Stimulated activated CD4-positive, alpha-beta T cell treated with anti-CD3 and anti-CD28 coated beads, Interleukin-4, amount 100 ng/mL, for 24 hours (primary cell): Measurements from ENCODE around the gene RBM34.
"Not testable (repeated sequence)": the region's sequence is repeated elsewhere in the genome, so short reads cannot be mapped to it uniquely, and the experiment has no call there.

Experiments used
- DNase-seq: peaks from one replicate; pipeline ENCODE4 v3.0.0-alpha.2; 2020

The RBM34 gene, protein sequence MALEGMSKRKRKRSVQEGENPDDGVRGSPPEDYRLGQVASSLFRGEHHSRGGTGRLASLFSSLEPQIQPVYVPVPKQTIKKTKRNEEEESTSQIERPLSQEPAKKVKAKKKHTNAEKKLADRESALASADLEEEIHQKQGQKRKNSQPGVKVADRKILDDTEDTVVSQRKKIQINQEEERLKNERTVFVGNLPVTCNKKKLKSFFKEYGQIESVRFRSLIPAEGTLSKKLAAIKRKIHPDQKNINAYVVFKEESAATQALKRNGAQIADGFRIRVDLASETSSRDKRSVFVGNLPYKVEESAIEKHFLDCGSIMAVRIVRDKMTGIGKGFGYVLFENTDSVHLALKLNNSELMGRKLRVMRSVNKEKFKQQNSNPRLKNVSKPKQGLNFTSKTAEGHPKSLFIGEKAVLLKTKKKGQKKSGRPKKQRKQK

DNA sequence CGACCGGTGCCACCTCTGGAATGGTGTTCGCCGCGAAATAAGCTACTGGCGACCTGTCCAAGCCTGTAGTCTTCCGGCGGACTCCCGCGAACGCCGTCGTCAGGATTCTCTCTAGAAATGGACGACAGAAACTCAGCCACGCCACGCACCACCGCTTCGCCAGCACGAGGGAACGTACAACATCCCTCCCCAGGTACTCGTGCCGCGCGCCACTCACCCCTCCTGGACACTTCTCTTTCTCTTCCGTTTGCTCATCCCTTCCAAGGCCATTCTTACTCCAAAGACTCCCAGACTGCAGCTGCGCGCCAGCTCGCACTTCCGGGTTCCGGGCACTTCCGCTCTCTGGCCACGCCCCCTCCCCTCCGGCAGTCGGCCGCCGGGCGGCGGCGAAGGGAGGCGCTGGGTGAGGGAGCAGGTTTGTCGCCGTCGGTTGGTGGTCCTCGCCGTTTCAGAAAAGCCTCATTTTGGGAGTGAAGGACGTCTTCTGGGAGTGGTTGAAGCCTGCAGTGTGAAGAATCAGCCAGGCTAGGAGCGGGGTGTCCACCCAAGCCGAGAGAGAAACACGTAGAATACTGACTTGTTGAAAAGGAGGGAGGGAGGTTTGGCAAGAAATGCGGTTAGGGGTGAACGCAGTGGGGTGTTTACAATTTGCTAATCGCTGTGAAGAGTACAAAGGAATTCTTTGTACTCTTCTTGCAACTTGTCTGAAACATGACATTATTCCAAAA is at the start of gene RBM34:
RBM34 (minus strand) TSS at position 294 of the 728 bp plus-strand sequence; CDS start at position 270, 24 bp downstream.
- DNase-seq, result peak; percentile 94

DNA sequence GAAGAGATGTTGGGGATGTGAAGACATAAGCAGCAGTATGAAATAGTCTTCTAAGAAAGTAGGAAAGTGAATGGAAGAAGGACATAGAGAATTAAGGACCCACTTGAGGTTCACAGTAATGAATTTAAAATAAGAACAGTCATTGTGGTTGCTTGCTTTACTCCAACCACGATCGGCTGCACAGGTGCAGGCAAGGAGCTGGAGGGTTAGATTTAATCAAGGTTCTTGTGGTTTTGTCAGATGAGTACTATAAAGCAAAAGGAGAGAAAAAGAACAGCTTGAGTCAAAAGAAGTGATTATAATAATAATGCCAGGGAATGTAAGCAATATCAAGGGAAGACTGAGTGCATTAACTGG is 46.1 kb upstream of the RBM34 start:
- peak; percentile 61 for DNase-seq

DNA sequence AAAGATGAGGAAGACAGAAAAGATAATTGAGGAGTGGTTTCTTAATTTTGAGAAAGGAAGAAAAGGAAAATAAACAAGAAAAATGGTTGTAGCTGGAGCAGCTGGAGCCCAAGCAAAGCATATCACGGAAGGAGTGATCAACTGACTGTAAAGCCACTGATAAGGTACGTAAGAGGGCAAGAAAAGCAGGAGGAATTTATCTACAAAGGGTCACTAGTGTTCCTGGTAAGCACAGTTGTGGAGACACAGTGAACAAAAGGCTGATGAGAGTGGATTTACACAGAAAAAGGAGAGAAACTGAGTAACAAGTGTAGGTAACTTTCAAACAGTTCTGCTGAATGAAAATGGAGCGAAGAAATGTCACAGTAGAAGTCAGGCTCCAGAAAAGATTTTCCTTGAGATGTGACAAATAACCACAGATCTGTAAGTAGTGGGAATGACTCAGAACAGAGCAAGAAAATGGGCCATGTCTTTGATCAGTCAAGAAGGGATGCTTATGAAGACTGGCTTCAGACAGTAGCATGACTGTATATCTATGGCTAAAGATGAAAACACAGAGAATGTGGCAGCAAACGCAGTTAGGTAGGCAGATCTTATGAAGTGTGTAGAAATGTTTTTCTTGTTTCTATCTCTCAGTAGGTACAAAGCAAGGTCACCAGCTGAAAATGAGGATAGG is 45.6 kb upstream of the RBM34 start:
- peak; percentile 42 for DNase-seq

DNA sequence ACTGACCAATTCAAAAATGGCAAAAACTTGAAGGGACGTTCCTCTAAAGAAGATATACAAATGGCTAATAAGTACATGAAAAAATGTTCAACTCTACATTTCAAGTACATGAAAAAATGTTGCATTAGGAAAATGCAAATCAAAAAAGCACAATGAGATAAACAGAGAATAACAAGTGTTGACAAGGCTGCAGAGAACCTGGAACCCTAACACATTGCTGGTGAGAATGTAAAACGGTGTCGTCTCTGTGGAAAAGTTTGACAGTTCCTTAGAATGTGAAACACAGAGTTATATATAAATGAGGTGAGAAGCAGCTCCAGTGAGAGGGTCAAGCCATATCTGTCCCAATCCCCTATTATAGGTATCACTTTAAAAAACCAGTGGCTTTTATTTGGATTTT is 44.6 kb upstream of the RBM34 start:
- no peak for DNase-seq

DNA sequence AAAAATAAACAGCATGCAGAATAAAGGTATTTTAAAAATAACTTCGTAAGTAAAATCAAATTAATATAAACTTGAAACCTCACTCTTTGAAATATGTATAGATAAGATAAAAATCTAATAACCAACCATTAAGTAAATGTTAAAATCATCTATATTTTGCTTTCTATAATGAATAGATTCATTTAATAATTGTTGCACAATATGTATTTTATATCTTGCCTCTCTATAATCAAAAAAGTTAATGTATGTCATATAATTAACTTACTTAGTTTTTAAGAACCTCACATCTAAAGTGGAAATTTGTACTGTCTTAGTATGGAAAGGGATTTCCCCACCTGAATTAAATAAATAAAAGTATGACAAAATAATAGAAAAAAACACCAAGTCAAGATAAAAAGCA is 42.4 kb upstream of the RBM34 start:
- no peak for DNase-seq

DNA sequence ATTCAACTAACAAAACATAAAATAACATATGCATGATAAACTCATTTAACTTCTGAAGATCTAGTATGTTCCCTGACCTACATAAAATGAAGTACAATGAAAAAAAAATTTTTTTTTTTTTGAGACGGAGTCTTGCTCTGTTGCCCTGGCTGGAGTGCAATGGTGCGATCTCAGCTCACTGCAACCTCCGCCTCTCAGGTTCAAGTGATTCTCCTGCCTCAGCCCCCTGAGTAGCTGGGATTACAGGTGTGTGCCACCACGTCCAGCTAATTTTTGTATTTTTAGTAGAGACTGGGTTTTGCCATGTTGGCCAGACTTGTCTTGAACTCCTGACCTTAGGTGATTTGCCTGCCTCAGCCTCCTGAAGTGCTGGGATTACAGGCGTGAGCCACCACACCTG is 41.4 kb upstream of the RBM34 start:
- DNase-seq, result not testable (repeated sequence)

DNA sequence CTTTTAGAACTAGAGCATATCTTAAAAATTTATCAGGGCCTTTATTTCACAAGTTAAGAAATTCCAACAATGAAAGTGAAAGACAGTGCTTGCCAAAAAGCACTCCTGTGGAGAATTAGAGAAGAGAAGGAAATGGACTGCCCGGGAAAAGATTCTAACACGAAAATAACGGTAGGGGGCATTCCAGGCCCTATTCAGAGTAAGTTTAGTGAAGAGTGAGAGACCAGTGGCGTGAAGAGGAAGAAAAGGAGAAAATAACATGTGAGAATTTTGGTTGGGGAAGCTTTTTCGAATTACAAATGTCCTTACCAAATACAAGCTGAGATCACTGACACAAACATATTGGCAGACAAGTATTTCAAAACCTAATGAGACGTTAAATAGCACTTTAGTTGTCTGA is 38.4 kb upstream of the RBM34 start:
- no peak for DNase-seq

DNA sequence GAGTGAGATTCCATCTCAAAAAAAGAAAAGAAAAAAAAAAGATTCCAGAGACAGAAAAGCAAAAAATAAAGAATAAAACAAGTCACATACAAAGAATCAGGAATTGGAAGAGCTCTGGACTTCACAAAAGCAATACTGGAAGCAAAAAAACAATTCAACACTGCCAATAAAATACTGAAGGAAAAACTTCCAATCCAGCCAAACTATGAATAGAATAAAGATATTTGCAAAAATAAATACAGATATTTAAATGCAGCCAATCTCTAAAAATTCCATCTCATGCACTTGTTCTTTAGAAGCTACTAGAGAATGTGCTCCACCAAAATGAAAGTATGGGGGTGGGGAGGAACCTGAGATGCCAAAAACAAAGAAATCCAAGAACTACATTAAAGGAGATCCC is 29.4 kb upstream of the RBM34 start:
- no peak for DNase-seq

DNA sequence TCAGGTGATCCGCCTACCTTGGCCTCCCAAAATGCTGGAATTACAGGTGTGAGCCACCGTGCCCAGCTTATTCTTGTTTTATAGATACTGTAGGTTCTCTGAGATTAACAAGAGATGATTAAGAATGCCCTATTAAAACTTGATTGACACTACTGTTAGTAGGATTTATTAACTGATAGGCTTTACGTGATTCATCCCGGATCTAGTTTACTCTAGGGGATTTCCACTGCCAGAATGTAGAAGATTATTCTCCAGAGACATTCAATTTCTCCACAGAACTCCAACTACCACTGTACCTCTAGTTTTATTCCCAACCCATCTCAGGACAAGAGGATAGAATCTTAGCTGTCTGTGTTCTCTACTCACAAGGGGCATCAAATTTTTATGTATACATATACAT is 26.3 kb upstream of the RBM34 start:
- no peak for DNase-seq

DNA sequence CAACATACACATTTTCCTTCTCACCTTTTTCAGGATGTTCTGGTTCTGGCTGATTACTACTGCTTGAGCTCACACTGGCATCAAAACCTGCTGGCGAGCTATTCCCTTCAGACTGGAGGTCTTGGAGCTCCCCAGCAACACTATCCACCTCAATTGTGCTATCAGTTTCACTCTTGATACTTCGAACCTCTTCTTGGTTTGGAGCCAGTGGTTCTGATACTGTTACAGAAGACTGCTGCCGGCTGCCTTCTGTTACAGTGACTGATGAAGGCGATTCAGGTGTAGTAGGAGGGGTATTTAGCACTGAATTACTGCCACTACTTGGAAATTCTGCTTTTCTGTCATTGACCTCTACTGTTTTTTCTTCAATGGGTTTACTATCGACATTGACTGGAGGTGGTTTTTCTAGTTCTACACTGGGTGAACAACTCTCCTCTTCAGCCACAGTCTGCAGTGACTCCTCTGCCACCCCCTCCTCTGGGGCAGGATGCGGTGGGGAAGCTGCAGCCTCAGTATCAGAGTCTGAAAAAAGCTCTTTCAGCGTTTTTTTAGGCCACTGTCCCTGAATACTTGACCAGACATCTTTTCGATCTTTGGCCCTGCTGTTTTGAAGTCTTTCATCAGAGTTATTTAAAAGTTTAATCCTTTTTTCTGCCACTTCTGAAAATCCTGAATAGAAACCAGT is 20.7 kb upstream of the RBM34 start:
- DNase-seq, result no peak

DNA sequence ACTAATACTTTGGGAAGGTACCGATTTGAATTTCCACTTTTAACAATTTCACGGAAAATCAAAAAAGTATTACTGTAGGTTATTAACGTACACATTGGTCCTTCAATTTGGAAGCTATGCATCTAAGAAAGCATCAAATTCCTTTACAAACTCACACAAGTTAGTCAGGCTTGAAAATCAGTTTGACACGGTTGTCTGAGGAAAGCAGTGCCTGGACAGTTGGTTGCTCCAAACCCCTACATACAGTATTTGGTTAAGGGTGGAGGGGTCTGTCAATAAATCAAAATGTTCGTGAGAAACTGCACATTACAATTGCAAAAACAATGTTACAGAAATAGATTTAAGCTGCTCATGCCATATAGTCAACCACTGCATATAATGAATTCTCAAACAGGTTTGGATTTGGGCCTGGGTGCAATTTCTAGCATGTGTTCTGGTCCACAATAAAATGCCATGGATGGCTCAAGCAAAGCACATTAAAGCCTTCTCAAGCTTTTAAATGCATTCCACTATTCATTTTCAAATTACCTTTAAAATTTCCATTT is 19.9 kb upstream of the RBM34 start:
- DNase-seq, result no peak

DNA sequence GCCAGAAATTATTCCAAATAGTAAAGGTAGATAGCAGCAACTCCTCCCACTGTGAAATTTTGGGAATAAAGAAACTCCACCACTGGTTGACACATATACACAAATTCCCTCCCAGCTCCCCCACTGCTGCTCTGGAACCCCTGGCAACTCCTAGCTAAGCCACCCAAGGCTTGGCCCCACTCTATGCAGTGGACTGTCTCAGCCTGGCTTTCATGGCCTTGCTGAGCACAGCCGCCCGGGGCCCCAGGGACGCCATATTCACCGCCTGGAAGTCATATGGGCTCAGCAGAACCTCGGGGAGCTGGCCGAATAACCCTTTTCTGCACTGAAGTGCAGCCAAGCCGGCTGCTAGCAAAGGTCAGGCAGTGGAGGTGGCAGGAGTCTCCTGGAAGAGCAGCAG is 15.4 kb upstream of the RBM34 start:
- DNase-seq, result no peak

DNA sequence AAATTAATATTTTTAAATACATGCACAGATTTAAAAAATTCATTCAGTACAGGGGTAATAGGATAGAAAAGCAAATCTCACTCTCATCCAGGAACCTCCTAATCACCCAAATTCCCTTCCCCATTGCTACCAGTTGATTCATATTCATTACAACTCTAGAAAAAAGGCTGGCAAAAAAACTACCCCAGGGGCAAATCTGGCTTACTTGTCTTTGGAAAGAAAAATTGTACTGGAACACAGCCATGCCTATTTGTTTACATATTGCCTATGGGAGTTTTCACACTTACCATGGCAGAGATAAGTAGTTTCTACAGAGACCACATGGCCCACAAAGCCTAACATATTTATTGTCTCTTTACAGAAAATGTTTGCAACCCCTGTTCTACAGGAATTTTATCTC is 8.9 kb upstream of the RBM34 start:
- no peak for DNase-seq

DNA sequence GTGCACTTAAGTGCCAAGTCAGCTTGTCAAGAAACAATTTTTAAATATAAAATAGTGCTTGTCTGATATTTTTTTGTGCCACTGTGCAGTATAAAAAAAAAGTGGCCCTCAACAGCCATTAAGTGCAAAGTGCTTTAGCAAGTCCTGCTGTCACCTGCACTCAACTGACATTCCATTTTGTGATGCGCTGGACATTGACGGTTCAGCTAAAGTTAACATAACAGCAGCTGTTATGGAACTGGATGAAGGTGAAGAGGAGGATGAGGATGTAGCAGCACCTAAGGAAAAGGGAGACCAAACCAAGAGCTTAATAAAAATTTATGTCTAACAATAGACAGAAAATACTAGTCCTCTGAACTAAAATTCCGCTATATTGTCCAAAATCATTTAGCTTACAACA is 7.3 kb upstream of the RBM34 start:
- no peak for DNase-seq

DNA sequence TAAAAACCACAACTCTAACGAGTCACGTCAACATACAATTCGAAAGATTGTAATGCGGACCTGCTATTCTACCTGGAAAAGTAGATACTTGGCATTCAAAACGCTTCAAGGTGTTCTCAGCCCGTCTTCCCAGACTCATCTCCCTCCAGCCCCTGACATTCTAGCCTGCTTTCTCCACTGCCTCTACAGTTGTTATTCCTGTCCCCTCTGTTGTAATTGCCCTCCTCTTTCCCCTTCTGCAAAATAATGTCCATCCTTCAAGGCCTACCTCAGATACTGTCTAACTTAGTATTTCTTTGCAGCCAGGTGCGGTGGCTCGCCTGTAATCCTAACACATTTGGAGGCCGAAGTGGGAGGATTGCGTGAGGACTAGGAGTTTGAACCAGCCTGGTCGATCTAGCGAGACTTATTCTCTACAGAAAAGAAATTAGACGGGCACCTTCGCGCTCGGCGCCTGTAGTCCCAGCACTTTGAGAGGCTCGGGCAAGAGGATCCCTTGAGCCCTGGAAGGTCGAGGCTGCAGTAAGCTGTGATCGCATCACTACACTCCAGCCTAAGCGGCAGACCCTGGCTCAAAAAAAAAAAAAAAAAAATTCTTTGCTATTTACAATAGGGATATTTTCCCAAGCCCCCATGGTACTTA is 756 bp upstream of the RBM34 start:
- DNase-seq, result no peak

DNA sequence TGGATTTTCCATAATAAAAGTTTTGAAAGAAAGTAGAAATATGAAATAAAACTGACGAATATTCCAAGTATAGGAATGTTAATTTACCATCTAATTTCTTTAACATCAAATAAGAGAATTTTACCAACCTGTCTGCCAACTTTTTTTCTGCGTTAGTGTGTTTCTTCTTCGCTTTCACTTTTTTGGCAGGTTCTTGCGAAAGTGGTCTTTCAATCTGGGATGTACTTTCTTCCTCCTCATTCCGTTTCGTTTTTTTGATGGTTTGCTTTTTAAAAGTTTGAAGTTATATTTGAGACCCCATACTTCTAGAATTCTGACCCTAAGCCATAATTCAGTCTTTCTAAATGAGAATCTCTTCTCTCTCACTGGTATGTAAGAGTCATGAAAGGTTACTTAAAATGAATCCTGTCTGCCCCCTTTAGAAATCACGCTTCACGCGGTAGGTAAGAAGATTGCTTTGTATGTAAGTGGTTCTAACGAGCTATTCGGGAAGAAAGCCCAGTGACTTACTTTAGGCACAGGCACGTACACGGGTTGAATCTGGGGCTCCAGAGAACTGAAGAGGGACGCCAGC is 580 bp downstream of the RBM34 start:
- DNase-seq, result no peak

DNA sequence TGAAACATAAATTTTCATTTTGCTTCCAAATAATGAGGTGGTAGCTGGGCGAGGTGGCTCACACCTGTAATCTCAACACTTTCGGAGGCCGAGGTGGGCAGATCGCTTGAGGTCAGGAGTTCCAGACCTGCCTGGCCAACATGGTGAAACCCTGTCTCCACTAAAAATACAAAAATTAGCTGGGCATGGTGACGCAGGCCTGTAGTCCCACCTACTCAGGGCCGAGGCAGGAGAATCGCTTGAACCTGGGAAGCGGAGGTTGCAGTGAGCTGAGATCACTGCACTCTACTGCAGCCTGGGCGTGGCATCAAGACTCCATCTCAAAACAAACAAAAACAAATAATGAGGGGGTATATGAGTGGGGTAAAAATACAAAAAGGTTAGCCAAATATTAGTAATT is 1.1 kb downstream of the RBM34 start:
- DNase-seq, result not testable (repeated sequence)

DNA sequence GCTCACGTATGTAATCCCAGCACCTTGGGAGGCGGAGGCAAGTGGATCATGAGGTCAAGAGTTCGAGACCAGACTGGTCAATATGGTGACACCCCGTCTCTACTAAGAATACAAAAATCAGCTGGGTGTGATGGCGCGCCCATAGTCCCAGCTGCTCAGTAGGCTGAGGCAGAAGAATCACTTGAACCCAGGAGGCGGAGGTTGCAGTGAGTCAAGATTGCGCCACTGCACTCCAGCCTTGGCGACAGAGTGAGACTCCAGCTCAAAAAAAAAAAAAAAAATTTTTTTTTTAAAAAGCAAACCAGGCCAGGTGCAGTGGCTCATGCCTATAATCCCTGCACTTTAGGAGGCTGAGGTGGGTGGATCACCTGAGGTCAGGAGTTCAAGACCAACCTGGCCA is 1.8 kb downstream of the RBM34 start:
- not testable (repeated sequence) for DNase-seq

DNA sequence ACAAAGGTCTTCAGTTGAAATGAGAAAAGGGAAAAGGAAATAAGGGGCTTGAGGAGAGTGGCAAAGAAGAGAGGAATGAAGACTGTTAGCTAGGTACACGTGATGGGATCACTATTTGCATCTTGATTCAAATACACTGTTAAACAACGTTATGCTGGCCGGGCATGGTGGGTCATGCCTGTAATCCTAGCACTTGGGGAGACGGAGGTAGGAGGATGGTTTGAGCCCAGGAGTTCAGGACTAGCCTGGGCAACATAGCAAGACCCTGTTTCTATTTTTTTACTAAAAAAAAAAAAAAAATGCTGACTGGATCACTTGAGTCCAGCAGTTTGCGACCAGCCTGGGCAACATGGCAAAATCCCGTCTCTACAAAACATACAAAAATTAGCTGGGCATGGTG is 2.4 kb downstream of the RBM34 start:
- no peak for DNase-seq

DNA sequence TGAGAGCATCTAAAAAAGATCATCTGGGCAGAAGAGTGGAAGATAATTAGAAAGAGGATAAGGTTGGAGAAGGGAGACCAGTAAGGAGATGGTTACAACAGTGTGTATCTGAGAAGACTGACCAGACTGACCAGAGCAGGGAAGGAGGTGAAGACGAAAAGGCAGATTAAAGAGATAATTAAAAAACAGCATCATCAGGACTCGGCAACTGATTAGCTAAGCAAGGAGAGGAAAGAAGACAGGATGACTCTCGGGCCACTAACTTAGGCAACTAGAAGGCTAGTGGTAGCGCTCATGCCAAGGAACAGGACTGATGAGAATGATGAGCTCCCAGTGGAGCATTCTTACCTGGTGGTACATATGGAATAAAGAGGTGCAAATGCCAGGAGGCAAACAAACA is 3.9 kb downstream of the RBM34 start:
- no peak for DNase-seq

DNA sequence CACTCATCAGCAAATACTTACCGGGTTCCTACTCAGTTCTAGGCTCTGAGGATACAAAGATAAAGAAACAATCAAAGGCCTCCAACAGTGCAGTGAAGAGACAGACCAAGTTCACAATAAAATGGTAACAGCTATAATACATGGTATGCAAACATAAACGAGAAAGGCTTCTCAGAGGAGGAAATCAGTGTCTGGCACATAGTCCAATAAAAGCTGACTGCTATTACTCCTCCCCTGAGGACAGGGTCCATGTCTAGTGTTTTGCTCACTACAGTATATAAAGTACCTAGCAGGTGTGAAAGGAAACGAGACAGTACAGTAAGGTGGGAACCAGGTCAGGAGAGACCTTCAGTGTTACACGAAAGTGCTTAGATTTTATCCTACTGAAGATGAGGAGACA is 4.3 kb downstream of the RBM34 start:
- no peak for DNase-seq

DNA sequence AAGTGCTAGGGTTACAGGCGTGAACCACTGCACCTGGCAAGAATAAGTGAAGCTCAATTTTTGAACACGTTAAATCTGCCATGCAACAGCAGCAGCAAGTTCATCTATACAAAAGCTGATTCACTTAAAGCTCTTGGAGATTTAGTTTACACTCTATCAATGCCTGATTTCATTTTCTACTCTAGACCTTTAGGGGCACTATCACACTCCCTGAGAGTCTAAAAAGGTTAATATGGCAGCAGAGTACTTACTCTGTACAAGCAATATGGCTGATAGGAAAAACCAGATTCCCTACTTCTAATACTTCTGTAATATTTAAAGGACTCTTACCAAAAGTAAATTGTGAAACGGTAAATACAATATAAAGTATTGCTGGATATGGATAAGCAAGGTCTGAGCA is 4.8 kb downstream of the RBM34 start:
- no peak for DNase-seq
